Stimulated activated CD8-positive, alpha-beta memory T cell treated with anti-CD3 and anti-CD28 coated beads, Interleukin-4, amount 100 ng/mL, for 1 hour (primary cell): ENCODE data around the gene ADGRL2.

Experiments used
- DNase-seq, 2 donors: peaks; one replicate each; pipeline ENCODE4 v3.0.0-alpha.2; 2020; ENCODE audit warnings: low read depth in 2 of 2, low spot score in 1 of 2

Gene ADGRL2

DNA sequence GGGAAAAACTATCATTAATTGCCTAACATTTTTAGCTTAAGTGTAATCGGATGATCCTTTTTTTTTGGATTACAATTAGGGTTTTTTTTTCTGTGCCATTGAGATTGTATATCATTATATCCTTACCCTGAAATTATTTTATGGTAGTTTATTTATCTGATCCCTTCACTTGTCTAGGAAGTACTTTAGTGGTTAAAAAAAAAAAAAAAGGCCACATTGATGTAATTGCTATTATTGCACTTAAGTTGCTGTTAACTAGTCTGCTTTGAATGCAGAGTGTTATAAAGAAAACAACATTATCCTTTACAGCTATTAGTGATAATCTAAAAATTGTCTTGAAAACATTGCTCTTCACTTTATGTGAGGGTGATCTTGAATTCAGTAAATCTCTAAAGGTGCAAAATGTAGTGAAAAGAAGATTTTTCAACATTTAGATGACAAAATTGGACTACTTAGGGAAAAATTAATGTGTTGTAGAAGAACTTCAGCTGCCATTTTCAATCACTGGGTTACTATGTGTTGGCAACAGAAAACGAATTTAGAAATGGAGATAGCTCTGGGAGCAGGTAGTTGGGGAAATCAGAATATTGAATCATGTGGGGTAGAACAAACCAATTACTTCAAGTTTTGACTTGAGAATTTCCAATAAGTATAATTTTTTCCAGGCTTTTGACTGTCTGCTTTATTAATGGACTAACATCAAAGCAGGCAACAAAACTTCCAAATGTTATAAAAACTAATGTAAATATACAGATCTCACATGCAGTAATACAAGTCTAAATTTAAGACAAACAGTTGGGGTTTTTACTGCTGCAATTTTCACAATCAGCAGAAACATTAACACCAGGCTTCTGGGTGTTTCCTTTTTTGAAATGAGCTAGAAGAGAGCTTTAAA, 5.0 kb downstream of the ADGRL2 start:
- DNase-seq = no peak

DNA sequence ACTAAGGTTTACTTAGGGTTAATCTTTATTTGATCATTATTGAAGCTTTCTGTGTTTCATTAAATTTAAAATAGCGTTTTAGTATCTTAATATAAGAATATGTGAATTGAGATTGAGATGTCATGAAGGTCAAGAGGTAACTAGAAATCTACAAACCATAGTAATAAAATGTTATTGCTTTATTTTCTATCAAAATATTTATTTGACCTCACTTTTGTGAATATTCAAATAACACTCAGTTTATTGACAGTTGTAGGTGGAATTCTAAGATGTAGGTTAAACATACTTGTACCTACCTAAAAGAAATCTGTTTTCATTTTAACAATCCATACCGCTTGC, 5.7 kb downstream of the ADGRL2 start:
- DNase-seq = no peak

- DNase-seq = no peak
These were observed 8.0 kb downstream of the ADGRL2 start for GRCh38 chr1:81808760-81809159.

DNA sequence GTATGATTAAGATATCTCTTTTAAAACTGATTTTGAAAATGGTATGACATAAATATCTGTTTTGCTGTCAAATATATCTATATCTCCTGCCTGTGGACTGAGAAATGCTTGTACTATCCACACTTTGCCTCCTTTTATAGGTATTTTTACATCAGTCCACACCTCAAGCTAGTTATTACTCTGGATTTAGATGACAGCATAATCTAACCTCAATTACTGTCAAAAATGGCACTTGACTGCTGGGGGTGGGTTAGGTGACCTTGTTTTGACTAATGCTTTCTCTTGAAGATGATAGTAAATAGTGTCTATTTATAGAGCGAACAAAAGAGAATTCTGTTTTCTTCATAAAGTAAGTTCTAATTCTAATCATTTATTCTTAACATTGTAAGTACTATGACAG, 9.1 kb downstream of the ADGRL2 start:
- DNase-seq = no peak

DNA sequence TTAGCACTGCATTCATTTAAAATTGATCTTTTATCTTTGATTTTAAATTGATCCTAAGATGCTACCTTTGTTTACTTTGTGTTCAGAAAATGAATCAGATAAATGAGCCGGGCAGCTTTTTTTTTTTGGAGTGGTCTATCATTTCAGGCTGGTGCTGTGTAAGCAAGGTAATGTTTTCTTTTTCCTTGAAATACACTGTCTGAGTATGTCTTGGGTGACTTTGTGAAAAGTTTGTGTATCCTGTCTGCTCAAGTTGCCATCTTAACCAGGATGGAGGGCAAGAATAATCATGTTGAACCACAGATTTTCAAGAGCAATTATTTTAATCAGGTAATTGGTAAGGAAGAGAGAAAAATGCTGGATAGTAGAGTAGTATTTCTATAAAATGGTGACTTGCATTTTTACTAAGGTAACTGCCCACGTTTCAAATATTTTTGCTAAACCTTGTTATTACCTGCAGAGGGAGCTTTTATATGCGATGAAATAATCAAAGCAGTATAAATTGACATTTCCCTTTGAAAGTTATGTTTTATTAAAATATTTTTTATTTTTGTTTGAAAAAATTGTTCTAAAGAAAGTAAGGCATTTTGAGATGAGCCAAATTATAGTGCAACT, 11.1 kb downstream of the ADGRL2 start:
- DNase-seq = no peak

- DNase-seq = no peak
These were observed 12.0 kb downstream of the ADGRL2 start for GRCh38 chr1:81812712-81813111.

DNA sequence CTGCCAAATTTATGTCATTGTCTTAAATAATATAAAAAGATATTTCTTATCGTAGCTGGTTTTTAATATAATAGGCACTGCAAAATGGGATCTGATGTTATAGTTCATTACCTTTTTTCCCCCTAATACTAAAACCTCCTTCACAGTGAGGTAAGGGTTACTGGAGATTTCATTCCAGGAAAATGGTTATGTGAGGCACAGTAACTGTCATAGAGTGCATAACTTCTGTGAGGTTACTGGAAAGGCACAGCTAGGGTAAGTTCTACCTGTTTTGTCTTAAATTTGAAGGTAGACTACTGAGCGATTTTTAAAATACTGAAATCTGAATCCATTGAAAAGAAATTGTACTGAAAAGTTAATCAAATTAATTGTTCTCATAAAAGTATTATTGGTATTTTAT, 13.0 kb downstream of the ADGRL2 start:
- DNase-seq = no peak

GRCh38 chr1:81819613-81820012, 18.9 kb downstream of the ADGRL2 start:
- no peak for DNase-seq

DNA sequence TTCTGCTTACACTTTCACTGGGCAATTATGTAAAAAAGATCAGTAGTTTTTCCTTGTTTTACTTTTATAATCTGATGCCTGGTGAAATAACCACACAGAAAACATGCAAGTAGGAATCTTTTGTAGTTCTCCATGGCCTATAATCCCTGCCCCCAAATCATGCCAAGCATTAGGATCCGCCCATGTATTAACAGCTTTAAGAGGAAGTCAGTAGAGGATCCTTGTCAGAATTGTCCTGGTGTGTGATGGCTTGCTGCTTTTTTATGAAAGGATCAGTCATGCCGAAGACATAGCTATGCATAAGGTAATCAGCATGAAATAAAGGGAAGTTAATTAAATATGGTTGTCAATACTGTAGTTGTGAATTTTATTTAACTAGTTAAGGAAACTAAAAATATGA, 20.0 kb downstream of the ADGRL2 start:
- no peak for DNase-seq

DNA sequence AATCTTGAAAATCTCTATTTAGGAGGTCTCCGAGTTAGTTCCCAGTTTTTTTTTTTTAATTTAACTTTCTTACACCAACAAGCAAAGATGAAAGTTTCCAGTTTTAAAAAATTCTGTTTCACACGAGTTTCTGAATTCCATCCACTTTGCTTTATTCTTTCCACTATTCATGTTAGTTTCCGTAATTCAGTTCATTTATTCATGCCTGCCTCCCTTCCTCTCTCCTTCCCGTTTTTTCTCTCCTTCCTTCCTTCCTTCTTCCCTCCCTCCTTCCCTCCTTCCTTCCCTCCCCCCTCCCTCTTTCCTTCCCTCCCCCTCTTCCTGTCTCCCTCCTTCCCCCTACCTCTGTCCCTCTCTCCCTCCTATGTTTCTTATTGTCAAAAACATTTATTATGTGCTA, 22.3 kb downstream of the ADGRL2 start:
- DNase-seq = no peak

DNA sequence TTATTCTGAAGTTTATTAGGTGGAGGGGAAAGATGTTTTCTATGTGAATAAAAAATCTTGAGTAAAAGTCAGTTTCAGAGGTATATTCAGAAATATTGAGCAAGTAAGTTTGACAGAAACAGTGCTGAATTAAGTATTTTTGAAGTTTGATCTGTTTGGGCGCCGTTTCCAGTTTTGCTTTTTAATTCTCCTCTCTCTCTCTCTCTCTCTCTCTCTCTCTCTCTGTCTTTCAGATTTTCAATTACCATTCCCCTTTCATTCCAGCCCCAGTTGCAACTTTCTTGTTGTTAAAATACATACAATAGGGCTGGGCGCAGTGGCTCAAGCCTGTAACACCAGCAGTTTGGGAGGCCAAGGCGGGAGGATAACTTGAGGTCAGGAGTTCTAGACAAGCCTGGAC, 24.0 kb downstream of the ADGRL2 start:
- DNase-seq = no peak

DNA sequence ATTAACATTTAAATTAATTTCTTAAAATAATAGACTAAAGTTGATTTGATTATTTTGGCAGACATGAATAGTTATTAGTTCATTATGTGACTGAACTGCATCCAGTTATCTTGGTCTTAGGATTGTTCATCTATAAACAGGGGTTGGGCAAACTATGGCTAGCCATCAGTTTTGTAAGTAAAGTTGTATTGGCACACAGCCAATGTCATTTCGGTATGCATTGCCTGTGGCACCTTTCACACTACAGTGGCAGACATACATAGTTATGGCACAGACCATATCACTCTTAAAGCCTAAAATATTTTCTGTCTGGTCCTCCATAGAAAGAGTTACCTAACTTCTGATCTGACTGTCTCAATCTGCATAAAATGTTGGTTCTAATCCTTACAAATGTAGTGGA, 27.2 kb downstream of the ADGRL2 start:
- no peak for DNase-seq

GRCh38 chr1:81832573-81832972, 31.8 kb downstream of the ADGRL2 start:
- DNase-seq = no peak

GRCh38 chr1:81833722-81834121, 33.0 kb downstream of the ADGRL2 start:
- DNase-seq = no peak

- DNase-seq = no peak
These were observed 33.5 kb downstream of the ADGRL2 start for GRCh38 chr1:81834268-81834667.

DNA sequence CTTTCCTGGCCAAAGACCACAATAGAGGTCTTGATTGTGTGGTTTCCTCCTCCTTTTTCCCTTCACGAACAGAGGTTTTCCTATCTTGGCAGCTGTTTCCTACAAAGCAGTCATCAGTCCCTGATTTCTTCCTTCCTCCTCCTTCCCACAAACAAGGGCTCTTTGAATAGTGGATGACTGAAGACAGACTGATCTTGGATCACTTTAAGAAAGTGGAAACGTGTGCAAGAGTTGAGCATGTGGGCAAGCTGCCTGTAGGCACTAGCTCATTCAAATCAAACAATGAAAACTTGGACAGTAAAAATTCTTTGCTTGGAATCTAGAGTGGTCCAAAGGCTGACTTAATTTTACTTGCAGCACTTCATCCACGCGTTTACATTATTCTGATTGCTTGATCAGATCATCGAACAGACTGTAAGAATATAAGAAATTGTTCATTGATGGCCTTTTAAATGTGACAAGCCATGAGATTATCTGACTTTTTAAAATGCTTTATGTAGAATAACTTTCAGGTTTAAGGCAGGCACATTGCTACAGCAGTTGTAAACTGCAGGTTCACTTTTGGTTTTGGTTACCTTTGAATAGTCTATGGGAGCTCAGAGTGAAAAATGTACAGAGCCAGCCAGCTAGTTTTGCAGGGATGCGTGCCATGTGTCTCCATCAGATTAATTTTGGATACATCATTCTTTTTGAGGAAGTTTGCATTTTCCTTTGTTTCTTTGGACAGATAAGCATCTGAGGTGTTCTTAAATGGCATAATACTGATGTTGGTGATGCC, 34.4 kb downstream of the ADGRL2 start:
- DNase-seq = no peak

DNA sequence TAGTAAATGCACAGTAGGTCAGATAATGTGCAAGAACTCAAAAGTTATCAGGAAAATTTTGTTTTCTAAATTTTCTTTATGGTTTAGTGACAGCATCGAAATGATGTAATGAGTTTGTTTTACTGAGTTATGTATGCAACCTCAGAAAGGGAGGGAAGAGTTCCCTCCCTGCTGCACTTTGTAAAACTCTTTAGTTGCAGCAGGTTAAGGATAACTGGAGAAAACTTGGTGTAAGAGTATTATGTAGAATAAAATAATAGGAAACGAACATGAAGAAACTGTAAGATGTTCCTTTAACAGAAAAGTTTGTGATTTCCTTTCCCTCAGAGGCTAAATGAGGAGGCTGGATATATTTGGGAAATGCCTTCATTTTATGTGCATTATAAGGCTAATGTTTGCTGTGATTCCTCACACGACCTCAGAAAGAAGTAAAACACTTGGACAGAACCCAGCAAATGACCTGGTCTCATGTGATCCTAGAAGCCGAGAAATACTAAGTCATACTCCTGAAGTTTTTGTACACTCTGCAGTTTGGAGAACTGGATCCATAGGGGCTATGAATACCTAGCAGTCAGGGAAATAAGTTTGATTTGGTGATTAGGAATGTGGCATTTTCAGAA, 35.4 kb downstream of the ADGRL2 start:
- no peak for DNase-seq

GRCh38 chr1:81838600-81839218, 38.0 kb downstream of the ADGRL2 start:
- DNase-seq = no peak

DNA sequence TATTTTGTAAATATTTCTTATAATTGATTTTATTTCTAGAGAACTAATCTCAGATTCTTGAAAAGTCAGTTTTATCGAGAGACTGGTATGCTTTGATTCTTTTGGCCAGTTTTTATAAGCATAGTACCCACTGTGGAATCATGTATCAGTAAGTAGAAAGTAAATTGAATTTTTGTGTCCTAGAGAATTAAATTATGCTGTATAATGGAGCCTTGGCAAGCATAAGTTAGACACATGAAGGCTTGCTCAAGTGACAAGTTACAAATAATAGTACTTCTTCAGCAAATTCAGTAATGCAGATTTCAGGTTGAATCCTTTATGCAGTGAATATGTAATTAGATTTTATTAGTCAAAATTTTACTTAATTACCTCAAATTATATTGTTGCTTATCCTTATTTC, 40.1 kb downstream of the ADGRL2 start:
- no peak for DNase-seq

GRCh38 chr1:81841795-81842194, 41.1 kb downstream of the ADGRL2 start:
- no peak for DNase-seq

GRCh38 chr1:81844477-81844876, 43.7 kb downstream of the ADGRL2 start:
- no peak for DNase-seq
